Breast epithelium (tissue), 3 donors: ENCODE measurements around the gene MYD88.

Source experiments
- POLR2A ChIP-seq: fragments of 450-650 bp; IDR thresholded peaks from one replicate; pipeline ENCODE4 v1.6.1; 2016; ENCODE audit warnings: antibody characterized with exemption, mild to moderate bottlenecking, moderate library complexity
- TF ChIP-seq, protein P1 (sequence below), 3 donors: fragments of 450-650 bp; IDR thresholded peaks; one replicate each; pipeline ENCODE4 v1.5.1; 2016 to 2017; ENCODE audit warnings: antibody characterized with exemption in 3 of 3, mild to moderate bottlenecking in 3 of 3, moderate library complexity in 3 of 3

GRCh38 chr3:38129058-38129457, 9.4 kb upstream of the MYD88 start:
- TF ChIP-seq POLR2A = no peak
- TF ChIP-seq, protein P1, sequence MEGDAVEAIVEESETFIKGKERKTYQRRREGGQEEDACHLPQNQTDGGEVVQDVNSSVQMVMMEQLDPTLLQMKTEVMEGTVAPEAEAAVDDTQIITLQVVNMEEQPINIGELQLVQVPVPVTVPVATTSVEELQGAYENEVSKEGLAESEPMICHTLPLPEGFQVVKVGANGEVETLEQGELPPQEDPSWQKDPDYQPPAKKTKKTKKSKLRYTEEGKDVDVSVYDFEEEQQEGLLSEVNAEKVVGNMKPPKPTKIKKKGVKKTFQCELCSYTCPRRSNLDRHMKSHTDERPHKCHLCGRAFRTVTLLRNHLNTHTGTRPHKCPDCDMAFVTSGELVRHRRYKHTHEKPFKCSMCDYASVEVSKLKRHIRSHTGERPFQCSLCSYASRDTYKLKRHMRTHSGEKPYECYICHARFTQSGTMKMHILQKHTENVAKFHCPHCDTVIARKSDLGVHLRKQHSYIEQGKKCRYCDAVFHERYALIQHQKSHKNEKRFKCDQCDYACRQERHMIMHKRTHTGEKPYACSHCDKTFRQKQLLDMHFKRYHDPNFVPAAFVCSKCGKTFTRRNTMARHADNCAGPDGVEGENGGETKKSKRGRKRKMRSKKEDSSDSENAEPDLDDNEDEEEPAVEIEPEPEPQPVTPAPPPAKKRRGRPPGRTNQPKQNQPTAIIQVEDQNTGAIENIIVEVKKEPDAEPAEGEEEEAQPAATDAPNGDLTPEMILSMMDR (IDR thresholded peaks at IDR 0.05) = no peak
